ENCODE measurements around the gene ITGB1BP1. TPM values are rescaled to one million over a fixed set of nuclear protein-coding genes. Genes with fewer than 3 reads are reported as not detected.

Gene ITGB1BP1
- total RNA-seq, 3 donors from 2014 or later = 34.7 to 78.3 (median 41.0) TPM

DNA sequence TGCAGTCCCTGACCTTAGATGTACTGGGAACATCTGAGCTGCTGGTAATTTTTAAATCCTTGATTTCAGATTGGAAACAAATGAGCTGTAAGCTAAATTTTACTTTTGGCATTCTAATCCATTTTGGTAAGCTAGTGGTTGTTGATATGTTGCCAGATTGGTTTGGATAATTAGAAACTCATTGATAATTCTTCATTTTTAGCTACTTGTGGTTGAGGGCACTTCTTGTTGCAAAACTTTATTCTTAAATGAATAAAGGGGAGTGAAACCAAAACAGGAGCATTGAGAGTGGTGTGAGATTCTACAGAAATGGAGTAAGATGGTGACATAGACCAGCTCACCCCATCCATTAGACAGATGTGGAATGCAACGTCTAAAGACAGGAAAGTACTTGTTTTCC, 64.5 kb downstream of the ITGB1BP1 start:
- TF ChIP-seq, protein P1, sequence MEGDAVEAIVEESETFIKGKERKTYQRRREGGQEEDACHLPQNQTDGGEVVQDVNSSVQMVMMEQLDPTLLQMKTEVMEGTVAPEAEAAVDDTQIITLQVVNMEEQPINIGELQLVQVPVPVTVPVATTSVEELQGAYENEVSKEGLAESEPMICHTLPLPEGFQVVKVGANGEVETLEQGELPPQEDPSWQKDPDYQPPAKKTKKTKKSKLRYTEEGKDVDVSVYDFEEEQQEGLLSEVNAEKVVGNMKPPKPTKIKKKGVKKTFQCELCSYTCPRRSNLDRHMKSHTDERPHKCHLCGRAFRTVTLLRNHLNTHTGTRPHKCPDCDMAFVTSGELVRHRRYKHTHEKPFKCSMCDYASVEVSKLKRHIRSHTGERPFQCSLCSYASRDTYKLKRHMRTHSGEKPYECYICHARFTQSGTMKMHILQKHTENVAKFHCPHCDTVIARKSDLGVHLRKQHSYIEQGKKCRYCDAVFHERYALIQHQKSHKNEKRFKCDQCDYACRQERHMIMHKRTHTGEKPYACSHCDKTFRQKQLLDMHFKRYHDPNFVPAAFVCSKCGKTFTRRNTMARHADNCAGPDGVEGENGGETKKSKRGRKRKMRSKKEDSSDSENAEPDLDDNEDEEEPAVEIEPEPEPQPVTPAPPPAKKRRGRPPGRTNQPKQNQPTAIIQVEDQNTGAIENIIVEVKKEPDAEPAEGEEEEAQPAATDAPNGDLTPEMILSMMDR (IDR thresholded peaks at IDR 0.05) = no peak

DNA sequence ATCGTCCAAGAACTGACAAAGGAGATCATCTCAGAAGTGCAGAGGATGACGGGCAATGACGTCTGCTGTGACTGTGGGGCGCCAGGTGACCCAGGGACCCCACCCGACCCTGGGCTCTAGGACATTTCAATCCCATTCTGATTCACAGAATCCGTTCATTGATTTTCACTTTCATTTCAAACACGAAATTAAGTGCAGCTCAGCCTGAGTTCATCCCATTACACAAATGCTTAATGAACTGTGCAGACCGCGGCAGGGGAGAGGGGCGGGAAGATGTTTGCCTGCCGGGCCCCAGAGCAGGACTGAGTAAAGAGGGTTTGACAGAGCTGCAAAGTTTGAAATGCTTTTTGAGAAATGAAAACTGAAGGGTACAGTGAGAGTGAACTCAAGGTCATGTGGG, 67.1 kb downstream of the ITGB1BP1 start:
- DNase-seq (no peak), ATAC-seq (no peak)
- Histone ChIP-seq H3K4me1 (ENCODE audit: low read depth) (no peaks in the 10 kb centered on the region), H3K36me3 (ENCODE audit: low read depth) (no peaks in the 10 kb centered on the region), H3K4me3 (no peak overlapping the region), H3K9me3 (no peaks in the 10 kb centered on the region)
- intact Hi-C loops (cut with DNase I, micrococcal nuclease) = no loop called here
- TF ChIP-seq, protein P1 (IDR thresholded peaks at IDR 0.05) = no peak

More for the DNA sequence above, 64.5 kb downstream of the ITGB1BP1 start:
- Histone ChIP-seq H3K4me1 (ENCODE audit: low read depth) (no peaks in the 10 kb centered on the region), H3K36me3 (ENCODE audit: low read depth) (no peaks in the 10 kb centered on the region), H3K4me3 (no peak overlapping the region), H3K9me3 (no peaks in the 10 kb centered on the region)
- no peak for DNase-seq
- no peak for ATAC-seq
- intact Hi-C loops (cut with DNase I, micrococcal nuclease) = no loop called here

DNA sequence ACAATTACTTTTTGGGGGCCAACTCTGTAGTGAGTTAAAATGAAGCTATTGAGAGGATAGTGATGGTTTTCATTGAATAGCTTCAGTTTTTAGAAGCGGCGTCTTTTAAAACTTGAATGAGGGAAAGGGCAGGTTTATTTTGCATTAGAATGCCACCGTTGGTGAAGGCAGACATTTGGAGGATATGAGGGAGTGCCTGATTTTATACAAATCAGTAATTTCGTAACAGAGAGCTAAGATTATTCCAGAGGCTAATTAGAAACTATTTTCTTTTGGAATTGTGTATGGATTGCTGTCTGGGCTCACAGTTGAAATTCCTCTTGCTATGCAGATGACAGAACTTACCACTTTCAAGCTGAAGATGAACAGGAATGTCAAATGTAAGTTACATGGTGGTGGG, 67.6 kb downstream of the ITGB1BP1 start:
- H3K9me3 ChIP-seq = no peaks in the 10 kb centered on the region

DNA sequence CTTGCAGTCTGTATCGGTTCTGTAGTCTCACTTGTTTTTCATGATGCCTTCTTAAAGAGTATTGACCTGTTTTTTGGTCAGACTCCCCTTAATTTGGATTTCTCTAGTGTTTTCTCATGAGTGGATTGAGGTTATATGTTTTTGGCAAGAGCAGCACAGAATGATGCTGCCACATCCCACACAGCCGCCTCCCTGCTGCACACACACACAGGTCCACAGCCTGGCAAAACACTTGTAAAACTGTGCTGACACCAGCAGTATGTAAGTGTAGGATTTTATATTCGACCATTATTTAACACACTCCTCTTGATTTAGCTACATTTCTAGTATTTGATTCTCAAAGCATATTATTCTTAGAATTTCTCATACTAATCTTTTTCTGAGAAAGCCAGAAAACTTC, 68.1 kb downstream of the ITGB1BP1 start:
- DNase-seq (no peak), ATAC-seq (no peak)
- intact Hi-C loops (cut with DNase I, micrococcal nuclease) = no loop called here
- no peaks in the 10 kb centered on the region for H3K36me3 ChIP-seq (ENCODE audit: low read depth)
- no peaks in the 10 kb centered on the region for H3K9me3 ChIP-seq
- no peak overlapping the region for H3K4me3 ChIP-seq
- TF ChIP-seq, protein P1 (IDR thresholded peaks at IDR 0.05) = no peak
- H3K4me1 ChIP-seq (ENCODE audit: low read depth) = no peaks in the 10 kb centered on the region

More for the DNA sequence above, 67.6 kb downstream of the ITGB1BP1 start:
- intact Hi-C loops (cut with DNase I, micrococcal nuclease) = no loop called here
- no peaks in the 10 kb centered on the region for H3K36me3 ChIP-seq (ENCODE audit: low read depth)
- H3K4me1 ChIP-seq (ENCODE audit: low read depth) = no peaks in the 10 kb centered on the region
- no peak for ATAC-seq
- no peak for DNase-seq
- TF ChIP-seq, protein P1 (IDR thresholded peaks at IDR 0.05) = no peak
- no peak overlapping the region for H3K4me3 ChIP-seq

DNA sequence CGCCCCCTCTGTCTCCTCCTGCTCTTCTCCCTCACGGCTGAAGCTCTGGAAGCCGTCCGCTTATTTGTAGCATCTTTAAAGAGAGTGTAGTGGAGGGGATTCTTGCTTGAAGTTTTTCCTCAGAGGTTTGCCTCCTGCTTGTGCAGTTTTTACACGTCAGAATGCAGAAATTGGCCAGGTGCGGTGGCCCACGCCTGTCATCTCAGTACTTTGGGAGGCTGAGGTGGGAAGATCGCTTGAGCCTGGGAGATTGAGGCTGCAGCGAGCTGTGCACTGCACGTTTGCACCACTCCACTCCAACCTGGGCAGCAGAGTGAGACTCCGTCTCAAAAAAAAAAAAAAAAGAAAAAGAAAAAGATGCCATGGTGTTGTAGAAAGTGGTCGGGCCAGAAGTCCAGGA, 69.0 kb downstream of the ITGB1BP1 start:
- no peaks in the 10 kb centered on the region for H3K36me3 ChIP-seq (ENCODE audit: low read depth)
- no peak for DNase-seq
- no peak for ATAC-seq
- no peak overlapping the region for H3K4me3 ChIP-seq
- H3K9me3 ChIP-seq = no peaks in the 10 kb centered on the region
- intact Hi-C loops (cut with DNase I, micrococcal nuclease) = no loop called here
- no peaks in the 10 kb centered on the region for H3K4me1 ChIP-seq (ENCODE audit: low read depth)
- TF ChIP-seq, protein P1 (IDR thresholded peaks at IDR 0.05) = no peak

Other genes starting within 250 kb of the ITGB1BP1 start
- gene ASAP2, start 216.7 kb downstream of the ITGB1BP1 start, total RNA-seq = 10 to 100 TPM; 50.4 to 84.1 (median 50.5) TPM
- 10 to 100 TPM; 20.0 to 26.2 (median 20.9) TPM for gene CPSF3, start 126 bp upstream of the ITGB1BP1 start, total RNA-seq
- gene IAH1, start 51.0 kb upstream of the ITGB1BP1 start, total RNA-seq = 10 to 100 TPM; 36.9 to 58.4 (median 49.3) TPM
- 10 to 100 TPM; 20.9 to 22.8 (median 21.0) TPM for gene ADAM17, start 132.3 kb upstream of the ITGB1BP1 start, total RNA-seq
- gene YWHAQ, start 207.5 kb upstream of the ITGB1BP1 start, total RNA-seq = 100 to 1,000 TPM; 204 to 256 (median 251) TPM

Data from mucosa of descending colon (tissue), 3 donors.